ENCODE data around the gene PKD2L2. TPM values are rescaled to one million over a fixed set of nuclear protein-coding genes. Genes with fewer than 3 reads are reported as not detected.

PKD2L2 gene
- total and polyA plus RNA-seq, 12 donors: 0.06 to 1.7 (median 0.52) TPM; not detected in 2

DNA sequence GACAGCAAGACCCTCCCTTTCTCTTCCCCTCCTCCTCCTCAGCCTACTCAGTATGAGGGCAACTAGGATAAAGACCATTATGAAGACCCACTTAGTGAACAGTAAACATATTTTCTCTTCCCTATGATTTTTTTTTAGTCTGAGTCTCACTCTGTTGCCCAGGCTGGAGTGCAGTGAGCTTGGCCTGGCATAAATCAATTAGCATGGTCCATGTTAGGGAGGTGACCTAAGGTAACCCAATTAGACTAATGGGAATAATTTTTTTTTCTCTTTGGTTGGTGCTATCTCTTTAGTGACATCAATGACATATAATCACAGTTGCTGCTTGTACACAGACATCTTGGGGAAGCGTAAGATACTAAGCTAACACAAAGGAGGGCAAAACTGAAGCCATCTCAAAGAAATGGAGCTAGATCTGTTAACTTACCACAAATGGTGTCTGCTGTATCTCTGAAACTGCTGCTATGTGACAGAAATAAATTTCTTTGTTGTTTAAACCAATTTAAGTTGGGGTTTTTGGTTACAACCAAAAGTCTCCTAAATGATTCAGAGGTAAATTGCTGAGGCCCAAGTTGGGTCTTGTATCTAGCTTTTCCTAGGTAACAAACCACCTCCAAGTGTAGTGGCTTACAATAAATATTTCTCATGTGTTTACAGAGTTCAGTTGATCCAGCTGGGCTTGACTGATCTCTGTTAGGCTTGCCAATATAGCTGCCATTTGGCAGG is 13.3 kb downstream of the PKD2L2 start:
- intact Hi-C loops (cut with DNase I): no loop called here
- Histone ChIP-seq H3K9me3 (no peaks in the 10 kb centered on the region), H3K4me3 (no peak overlapping the region), H3K27ac (no peak overlapping the region), H3K4me1 (peaks cover 0 to 8% (median 0%) of the 10 kb centered on the region in 9 donors), H3K27me3 (no peaks in the 10 kb centered on the region), H3K36me3 (no peaks in the 10 kb centered on the region)
- ATAC-seq (peak in 1 of 8 donors; percentile 57), DNase-seq (no peak)
- WGBS, 2 donors: 98 to 100% methylated on average over 1 of the region's 1 CpG
- TF ChIP-seq, protein P1, sequence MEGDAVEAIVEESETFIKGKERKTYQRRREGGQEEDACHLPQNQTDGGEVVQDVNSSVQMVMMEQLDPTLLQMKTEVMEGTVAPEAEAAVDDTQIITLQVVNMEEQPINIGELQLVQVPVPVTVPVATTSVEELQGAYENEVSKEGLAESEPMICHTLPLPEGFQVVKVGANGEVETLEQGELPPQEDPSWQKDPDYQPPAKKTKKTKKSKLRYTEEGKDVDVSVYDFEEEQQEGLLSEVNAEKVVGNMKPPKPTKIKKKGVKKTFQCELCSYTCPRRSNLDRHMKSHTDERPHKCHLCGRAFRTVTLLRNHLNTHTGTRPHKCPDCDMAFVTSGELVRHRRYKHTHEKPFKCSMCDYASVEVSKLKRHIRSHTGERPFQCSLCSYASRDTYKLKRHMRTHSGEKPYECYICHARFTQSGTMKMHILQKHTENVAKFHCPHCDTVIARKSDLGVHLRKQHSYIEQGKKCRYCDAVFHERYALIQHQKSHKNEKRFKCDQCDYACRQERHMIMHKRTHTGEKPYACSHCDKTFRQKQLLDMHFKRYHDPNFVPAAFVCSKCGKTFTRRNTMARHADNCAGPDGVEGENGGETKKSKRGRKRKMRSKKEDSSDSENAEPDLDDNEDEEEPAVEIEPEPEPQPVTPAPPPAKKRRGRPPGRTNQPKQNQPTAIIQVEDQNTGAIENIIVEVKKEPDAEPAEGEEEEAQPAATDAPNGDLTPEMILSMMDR (IDR thresholded peaks at IDR 0.05): no peak

- TF ChIP-seq, protein P1 (IDR thresholded peaks at IDR 0.05): no peak
- Histone ChIP-seq H3K36me3 (no peaks in the 10 kb centered on the region), H3K4me1 (no peaks in the 10 kb centered on the region), H3K4me3 (no peak overlapping the region), H3K27me3 (no peaks in the 10 kb centered on the region), H3K27ac (no peak overlapping the region), H3K9me3 (peaks cover 0 to 29% (median 8%) of the 10 kb centered on the region in 11 donors)
- DNase-seq: no peak
- intact Hi-C loops (cut with DNase I): no loop called here
- no peak for ATAC-seq
- 84 to 92% methylated on average over 2 of the region's 2 CpGs for WGBS, 2 donors
Measured at GRCh38 chr5:137914758-137915157, 25.5 kb downstream of the PKD2L2 start.

- no peaks in the 10 kb centered on the region for H3K4me1 ChIP-seq
- H3K4me3 ChIP-seq: no peak overlapping the region
- DNase-seq: no peak
- no peak for ATAC-seq
- no peaks in the 10 kb centered on the region for H3K36me3 ChIP-seq
- TF ChIP-seq, protein P1 (IDR thresholded peaks at IDR 0.05): no peak
- H3K9me3 ChIP-seq: peaks cover 0 to 29% (median 8%) of the 10 kb centered on the region in 11 donors
- intact Hi-C loops (cut with DNase I): no loop called here
- H3K27ac ChIP-seq: no peak overlapping the region
- 64 to 96% methylated on average over 1 of the region's 1 CpG for WGBS, 2 donors
- H3K27me3 ChIP-seq: no peaks in the 10 kb centered on the region
Measured at GRCh38 chr5:137916923-137917322, 27.7 kb downstream of the PKD2L2 start.

DNA sequence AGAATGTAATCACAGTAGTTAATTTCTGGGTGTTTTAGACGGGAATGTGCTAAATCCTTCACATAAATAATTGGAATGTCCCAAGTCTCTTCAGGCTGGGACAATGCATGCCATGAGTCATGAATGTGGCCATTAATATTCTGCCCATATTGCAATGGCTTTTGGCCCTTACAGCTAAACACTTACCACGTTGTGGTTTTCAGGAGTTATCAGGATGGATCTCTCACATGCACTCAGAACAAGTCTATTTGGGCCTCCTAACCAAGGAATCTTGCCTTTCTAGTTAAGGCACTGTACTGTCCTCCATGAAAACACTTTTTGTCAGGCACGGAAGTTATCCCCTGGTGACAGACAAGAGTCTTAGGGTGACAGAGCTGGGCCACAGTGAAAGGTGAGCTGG is 32.7 kb downstream of the PKD2L2 start:
- no peaks in the 10 kb centered on the region for H3K27me3 ChIP-seq
- DNase-seq: no peak
- TF ChIP-seq, protein P1 (IDR thresholded peaks at IDR 0.05): no peak
- peaks cover 0 to 7% (median 0%) of the 10 kb centered on the region in 9 donors for H3K36me3 ChIP-seq
- intact Hi-C loops (cut with DNase I): no loop called here
- no peak for ATAC-seq
- 69 to 80% methylated on average over 3 of the region's 3 CpGs for WGBS, 2 donors
- H3K27ac ChIP-seq: no peak overlapping the region
- H3K4me3 ChIP-seq: no peak overlapping the region
- no peaks in the 10 kb centered on the region for H3K4me1 ChIP-seq
- H3K9me3 ChIP-seq: peaks cover 0 to 3% (median 0%) of the 10 kb centered on the region in 11 donors

All from heart right ventricle (tissue), 16 donors.